BJ (cell line): ENCODE data around the gene SERPINA3. TPM values are rescaled to one million over a fixed set of nuclear protein-coding genes. Genes with fewer than 3 reads are reported as not detected.

Experiments used
- CTCF ChIA-PET: fragments of 350-600 bp; formaldehyde crosslinking; extraction: SDS; loops from one replicate; lab custom pipeline; 2021; ENCODE audit warnings: antibody characterized with exemption, inconsistent platforms; lab: Yijun Ruan, JAX
- POLR2A ChIA-PET: fragments of 300-600 bp; sonication (Branson Sonifier 250); formaldehyde crosslinking; extraction: SDS; loops from one replicate; lab custom pipeline; 2021; ENCODE audit warnings: antibody characterized with exemption; lab: Charles Lee
- DNase-seq: peaks from one replicate; pipeline ENCODE4 v3.0.0-alpha.2; 2011; ENCODE audit warnings: low read depth
- H3K27me3 ChIP-seq: 2 replicates; pipeline ENCODE4 v1.6.0; 2011; ENCODE audit warnings: low read length; ENCODE audit not compliant: control insufficient read depth, insufficient read depth
- H3K36me3 ChIP-seq: 2 replicates; pipeline ENCODE4 v1.5.1; 2011; ENCODE audit warnings: low read length; ENCODE audit not compliant: control insufficient read depth, insufficient read depth
- H3K4me3 ChIP-seq: 2 replicates; pipeline ENCODE4 v1.5.1; 2011; ENCODE audit warnings: low read depth, mild to moderate bottlenecking, control low read depth, low read length
- CTCF ChIP-seq: IDR thresholded peaks from 2 replicates; pipeline ENCODE4 v1.5.1; 2011; ENCODE audit warnings: low read depth, mild to moderate bottlenecking, control low read depth, inconsistent platforms, low read length, moderate library complexity; ENCODE audit not compliant: insufficient read depth
- polyA plus RNA-seq: library from polyadenylated mRNA; depleted of rRNA; stranded (reverse); fragments of >200 nt; gene quantifications from 2 replicates; pipeline ENCODE4 v1.2.3, GENCODE V29; 2011; rRNA removed

The SERPINA3 gene
- polyA plus RNA-seq, 1 experiment: 0.91 TPM

GRCh38 chr14:94670692-94671285 is 58.6 kb downstream of the SERPINA3 start:
- CTCF ChIA-PET: interaction anchor here (1.4 kb wide), 1 partner anchor 18 kb away, joined by 5 read pairs; no protein-coding TSS in a partner anchor
- H3K4me3 ChIP-seq: no peak overlapping the region
- no peak for TF ChIP-seq CTCF
- no peak for DNase-seq
- POLR2A ChIA-PET: no interaction called here
- no peaks in the 10 kb centered on the region; the same call in 1 of the 2 replicates for H3K27me3 ChIP-seq
- no peaks in the 10 kb centered on the region for H3K36me3 ChIP-seq

GRCh38 chr14:94671870-94672444 is 59.8 kb downstream of the SERPINA3 start:
- H3K27me3 ChIP-seq: no peaks in the 10 kb centered on the region; the same call in 1 of the 2 replicates
- TF ChIP-seq CTCF: no peak
- POLR2A ChIA-PET: no interaction called here
- H3K4me3 ChIP-seq: no peak overlapping the region
- no peaks in the 10 kb centered on the region for H3K36me3 ChIP-seq
- CTCF ChIA-PET: interaction anchor here (1.4 kb wide), 1 partner anchor 17 kb away, joined by 5 read pairs; no protein-coding TSS in a partner anchor
- no peak for DNase-seq

- no peak for DNase-seq
- ChIA-PET POLR2A (no interaction called here), CTCF (no interaction called here)
- no peaks in the 10 kb centered on the region; the same call in 1 of the 2 replicates for H3K27me3 ChIP-seq
- no peak overlapping the region for H3K4me3 ChIP-seq
- no peak for TF ChIP-seq CTCF
- no peaks in the 10 kb centered on the region for H3K36me3 ChIP-seq
These were observed 60.9 kb downstream of the SERPINA3 start for GRCh38 chr14:94673071-94673470.

Other genes starting within 250 kb of the SERPINA3 start
- gene SERPINA2, start 245.7 kb upstream of the SERPINA3 start, polyA plus RNA-seq: not detected in 2 replicates
- 0.34 and 0.40 TPM in 2 replicates for gene SERPINA1, start 223.8 kb upstream of the SERPINA3 start, polyA plus RNA-seq
- not detected in 2 replicates for gene SERPINA11, start 159.6 kb upstream of the SERPINA3 start, polyA plus RNA-seq
- gene SERPINA9, start 136.2 kb upstream of the SERPINA3 start, polyA plus RNA-seq: 0.09 and 0.12 TPM in 2 replicates
- gene SERPINA12, start 102.9 kb upstream of the SERPINA3 start, polyA plus RNA-seq: not detected in 2 replicates
- gene SERPINA4, start 50.9 kb upstream of the SERPINA3 start, polyA plus RNA-seq: not detected in 2 replicates
- gene SERPINA5, start 31.0 kb upstream of the SERPINA3 start, polyA plus RNA-seq: 0.09 and 0.12 TPM in 2 replicates
- gene GSC, start 157.7 kb downstream of the SERPINA3 start, polyA plus RNA-seq: not detected in 2 replicates